HG02798 (cell line): ENCODE measurements around the gene FXYD2.
"Not testable (repeated sequence)": the region's sequence is repeated elsewhere in the genome, so short reads cannot be mapped to it uniquely, and the experiment has no call there.

Experiments used
- ATAC-seq: cut with Tn5 transposase; IDR thresholded peaks from one replicate; pipeline ENCODE4 v1.9.1; 2021; ENCODE audit warnings: mild to moderate bottlenecking; ENCODE audit not compliant: unreplicated experiment, poor library complexity

The FXYD2 gene

DNA sequence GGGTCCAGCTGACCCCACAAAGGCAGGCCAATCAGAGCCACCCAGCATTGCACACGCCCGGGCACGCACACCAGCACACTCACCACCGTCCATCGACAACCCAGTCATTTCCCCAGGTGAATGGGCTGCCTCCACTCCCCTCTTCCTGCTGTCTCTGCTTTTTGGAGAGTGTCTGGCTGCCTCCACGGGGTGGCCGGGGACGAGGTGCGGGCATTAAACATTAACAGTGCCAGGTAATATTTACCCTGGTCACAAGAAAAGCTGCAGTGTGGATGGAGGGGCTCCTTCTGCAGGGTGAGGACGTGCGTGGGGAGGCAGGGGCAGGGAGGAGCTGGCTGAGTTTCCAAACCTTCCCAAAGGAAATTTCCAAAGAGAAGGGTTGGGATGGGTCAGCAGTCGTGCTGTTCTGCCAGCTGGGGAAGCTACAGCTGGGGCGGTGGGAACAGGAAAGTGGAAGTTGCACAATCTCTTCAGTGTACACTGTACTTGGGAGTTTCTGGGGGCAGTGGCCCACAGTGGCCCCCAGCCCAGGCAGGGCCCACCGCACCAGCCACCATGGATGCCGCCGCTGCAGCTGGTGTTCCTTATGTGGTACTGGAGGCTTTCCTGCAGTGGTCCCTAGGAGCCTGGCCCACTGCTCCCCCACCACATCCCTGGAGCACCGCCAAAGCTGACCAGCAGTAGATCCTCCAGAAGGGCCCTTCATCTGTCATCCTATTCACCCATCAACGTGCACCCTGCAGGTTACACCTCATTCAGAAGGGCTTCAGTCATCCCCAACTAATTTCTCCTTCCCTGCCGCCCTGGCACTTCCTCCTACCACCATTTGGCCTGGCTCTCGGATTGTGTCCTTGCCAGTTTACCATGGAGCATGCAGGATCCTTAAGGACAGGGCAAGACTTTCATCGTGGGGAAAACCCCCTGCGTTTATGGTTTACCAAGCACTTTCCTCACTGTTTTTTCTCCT, at the start of gene FXYD2:
Gene FXYD2 (minus strand): TSS at position 174 of the 967 bp plus-strand sequence. CDS start 66 bp downstream, at position 108.
- ATAC-seq: no peak

DNA sequence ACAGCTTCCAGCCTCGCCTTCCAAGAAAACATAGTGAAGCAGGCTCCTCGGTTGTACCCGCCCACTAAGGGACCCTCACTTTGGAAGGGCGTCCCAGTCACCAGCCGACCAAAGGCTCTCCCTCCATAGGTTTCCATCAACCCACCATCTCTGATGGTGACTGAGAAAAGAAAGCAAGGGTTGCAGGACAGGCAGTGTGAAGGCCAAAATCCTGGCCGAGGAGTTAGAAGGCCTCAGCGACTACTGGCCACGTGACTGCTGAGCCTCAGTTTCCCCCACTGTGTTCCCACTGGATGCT, 49.2 kb upstream of the FXYD2 start:
- no peak for ATAC-seq

DNA sequence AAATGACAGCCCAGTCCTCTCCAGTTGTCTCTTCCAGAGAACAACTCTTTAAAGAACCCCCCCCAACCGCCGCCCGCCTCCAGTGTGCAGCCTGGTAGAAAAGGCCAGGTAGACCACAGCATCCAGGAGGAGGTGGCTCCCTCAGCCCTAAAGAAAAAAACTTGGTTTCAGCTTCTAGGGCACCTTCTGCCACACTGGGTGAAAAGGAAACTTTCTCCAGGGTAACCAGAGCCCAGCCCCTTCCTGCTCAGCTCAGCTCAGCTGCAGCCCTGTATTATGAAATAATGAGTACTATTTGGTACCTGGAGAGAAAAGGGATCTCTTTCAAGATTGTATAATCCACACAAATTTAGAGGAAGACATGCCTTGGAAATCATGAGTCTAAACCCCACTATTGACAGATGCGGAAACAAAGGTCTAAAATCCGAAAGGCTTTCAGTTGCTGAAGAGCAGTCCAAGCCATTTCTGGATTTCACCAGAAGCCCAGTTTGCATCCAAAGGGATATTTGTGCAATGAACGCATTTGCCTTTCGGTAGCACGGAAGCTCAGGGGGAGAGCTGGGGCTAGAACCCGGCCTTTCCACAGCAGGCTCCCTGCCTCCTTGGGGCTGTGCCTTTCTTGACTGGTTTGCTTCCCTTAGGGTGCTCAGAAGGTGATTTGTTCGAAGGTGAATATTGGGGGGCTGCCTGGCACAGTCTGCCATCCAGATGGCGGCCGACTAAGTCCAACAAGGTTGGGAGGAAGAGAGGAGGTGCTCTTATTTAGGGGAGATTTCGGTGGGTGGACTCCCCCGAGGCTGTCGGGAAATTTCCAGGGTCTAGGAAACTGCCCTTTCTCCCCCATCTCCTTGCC, 48.7 kb upstream of the FXYD2 start:
- no peak for ATAC-seq

DNA sequence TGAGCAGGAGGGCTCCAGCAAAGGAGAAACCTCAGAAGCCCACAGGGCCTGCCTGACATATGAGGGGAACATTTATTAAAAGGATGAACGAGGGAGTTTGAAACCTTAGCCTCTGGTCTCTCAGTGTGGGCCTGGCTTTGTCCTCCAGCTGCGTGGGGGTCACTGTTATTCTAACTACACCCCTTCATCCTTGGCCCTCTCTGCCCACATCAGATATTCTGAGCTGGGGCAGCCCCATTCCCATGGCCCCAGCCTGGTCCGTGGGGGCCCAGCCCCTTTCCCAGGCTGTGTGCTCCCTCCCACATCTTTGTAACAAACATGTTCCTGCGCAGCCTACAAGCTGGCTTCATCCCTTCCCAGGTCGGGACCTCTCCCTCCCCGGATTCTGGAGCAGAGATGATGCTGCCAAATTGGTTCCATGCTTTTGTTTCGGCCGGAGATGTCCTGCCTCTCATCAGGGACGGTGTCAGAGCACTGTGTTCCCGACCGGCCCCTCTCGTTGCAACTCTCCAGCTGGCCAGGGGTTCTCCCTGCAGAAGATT, 47.9 kb upstream of the FXYD2 start:
- ATAC-seq: no peak

DNA sequence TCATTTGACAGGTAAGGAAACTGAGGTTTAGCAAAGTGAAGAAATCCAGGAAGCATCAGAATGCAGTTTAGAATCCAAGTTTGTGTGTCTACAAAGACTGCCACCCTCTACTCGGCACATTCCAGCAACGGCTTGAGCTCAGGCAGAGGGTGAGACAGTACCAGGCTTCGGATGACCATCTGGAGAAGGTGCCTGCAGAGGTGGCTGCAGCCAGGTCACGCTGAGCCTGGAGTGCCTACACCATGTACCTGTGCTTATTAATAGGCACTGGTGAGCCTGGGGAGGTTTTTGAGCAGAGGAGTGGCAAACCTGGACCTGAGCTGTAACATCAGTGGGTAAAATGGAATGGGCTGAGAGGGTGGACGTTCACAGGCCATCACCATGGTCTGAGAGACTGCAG, 47.2 kb upstream of the FXYD2 start:
- ATAC-seq: no peak

- ATAC-seq: no peak
Observed at GRCh38 chr11:117871160-117871559, 46.6 kb upstream of the FXYD2 start.

DNA sequence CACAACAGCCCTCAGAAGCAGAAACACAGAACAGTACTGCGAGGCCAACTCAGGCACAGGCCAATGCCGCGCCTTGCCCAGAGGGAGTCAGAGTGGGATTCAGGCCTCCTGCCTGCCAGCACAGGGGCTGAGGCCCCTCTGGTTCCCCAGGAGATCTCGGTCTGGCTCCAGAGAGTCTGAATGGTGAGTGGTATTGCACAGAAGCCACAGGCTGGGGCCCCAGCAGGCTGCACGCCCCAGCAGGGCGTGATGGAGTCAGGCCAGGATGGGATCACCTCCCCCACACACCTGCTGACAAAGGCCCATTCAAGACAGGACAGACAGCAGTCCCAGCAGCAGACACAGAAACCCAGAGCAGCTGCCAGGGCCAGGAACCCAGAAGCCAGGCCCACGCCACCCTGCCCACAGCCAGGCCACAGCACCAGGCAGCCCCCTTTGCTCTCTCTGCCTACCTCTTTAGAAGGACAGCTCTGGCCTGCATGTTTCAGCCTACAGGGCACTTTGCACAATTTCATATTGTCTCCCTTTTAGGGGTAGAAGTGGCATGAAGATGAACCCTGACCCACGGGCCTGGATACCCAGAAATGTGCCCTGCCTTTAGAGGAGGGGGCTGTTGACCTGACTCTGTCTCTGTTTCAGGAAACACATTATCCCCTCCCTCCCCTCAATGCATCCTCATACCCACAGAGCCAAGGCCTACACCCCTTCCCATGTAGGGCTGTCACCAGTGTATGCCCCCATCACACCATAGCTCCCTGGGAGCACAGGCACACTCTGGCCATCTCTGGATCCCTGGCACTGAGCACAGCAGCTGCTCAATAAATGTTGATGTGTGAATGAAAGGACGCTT, 45.8 kb upstream of the FXYD2 start:
- no peak for ATAC-seq

GRCh38 chr11:117869604-117870003, 45.1 kb upstream of the FXYD2 start:
- no peak for ATAC-seq

GRCh38 chr11:117868815-117869561, 44.4 kb upstream of the FXYD2 start:
- ATAC-seq: no peak

DNA sequence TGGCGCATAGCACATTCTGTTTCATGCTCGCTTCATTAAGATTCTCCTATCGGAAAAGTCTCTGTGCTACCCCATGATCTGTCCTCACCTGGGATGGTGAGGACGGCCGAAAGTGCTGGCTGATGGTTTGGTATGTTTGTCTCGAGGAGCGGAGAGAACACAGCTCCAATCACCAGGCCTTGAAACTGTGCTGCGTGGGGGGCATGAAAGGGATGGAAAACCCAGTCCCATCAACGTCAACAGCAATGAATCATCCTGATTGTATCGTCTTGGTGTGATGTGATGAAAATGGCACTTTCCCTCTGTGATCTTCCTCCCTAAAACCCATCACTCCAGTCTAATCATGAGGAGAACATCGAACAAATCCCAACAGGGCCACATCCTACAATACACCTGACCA, 43.5 kb upstream of the FXYD2 start:
- ATAC-seq: no peak

GRCh38 chr11:117866526-117866925, 42.0 kb upstream of the FXYD2 start:
- no peak for ATAC-seq

DNA sequence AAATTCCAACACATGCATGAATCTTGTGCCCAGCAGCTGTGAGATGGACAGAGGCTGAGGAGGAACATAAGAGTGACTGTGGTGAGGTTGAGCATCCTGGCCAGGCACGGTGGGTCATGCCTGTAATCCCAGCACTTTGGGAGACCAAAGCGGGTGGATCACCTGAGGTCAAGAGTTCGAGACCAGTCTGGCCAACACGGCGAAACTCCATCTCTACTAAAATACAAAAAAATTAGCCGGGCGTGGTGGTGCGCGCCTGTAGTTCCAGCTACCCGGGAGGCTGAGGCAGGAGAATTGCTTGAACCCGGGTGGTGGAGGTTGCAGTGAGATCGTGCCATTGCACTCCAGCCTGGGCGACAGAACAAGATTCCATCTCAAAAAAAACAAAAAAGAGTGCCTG, 41.0 kb upstream of the FXYD2 start:
- ATAC-seq: not testable (repeated sequence)

DNA sequence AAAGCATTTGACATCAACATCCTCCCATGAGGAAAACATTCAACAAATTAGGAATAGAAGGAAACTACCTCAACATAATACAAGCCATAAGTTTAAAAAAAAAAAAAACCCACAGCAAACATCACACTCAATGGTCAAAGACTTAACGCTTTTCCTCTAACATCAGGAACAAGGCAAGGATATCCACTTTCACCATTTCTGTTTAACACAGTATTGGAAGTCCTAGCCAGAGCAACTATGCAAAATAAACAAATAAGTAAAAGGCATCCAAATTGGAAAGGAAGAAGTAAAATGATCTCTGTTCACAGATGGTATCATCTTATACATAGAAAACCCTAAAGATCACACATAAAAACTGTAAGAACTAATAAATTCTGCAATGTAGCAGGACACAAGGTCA, 38.8 kb upstream of the FXYD2 start:
- ATAC-seq: no peak

- ATAC-seq: no peak
Observed at GRCh38 chr11:117862753-117863152, 38.2 kb upstream of the FXYD2 start.

DNA sequence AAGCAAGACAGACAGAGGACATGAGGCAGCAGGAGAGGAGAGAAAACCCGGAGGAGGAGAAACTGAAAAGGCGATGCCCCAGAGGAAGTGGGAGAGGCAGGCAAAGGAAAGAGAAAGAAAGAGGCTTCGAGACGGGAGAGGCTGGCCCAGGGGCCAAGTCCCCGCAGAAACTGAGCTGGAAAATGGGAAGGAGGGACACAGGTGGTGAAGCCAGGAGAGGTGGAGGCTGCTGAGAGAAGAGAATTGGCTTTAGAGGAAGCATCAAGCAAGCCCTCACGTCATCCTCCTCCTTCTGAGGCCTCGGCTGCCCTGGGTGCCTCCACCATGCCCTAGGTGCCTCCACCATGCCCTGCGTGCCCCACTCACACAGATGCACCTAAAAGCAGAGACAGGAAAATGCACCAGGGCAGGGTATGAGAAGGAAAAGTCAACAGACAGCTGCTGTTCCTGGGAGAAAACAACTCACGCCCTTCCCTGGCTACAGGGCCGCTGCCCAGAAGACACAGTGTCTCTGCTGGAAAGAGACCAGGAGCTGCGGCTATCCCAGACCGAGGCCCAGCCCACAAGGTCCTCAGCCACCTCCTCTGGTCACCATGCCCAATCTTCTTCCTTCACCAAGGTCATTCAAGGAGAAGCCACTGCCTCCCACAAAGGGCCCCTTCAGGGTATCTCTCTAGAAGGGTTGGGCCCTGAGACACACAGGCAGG, 37.6 kb upstream of the FXYD2 start:
- ATAC-seq: no peak

DNA sequence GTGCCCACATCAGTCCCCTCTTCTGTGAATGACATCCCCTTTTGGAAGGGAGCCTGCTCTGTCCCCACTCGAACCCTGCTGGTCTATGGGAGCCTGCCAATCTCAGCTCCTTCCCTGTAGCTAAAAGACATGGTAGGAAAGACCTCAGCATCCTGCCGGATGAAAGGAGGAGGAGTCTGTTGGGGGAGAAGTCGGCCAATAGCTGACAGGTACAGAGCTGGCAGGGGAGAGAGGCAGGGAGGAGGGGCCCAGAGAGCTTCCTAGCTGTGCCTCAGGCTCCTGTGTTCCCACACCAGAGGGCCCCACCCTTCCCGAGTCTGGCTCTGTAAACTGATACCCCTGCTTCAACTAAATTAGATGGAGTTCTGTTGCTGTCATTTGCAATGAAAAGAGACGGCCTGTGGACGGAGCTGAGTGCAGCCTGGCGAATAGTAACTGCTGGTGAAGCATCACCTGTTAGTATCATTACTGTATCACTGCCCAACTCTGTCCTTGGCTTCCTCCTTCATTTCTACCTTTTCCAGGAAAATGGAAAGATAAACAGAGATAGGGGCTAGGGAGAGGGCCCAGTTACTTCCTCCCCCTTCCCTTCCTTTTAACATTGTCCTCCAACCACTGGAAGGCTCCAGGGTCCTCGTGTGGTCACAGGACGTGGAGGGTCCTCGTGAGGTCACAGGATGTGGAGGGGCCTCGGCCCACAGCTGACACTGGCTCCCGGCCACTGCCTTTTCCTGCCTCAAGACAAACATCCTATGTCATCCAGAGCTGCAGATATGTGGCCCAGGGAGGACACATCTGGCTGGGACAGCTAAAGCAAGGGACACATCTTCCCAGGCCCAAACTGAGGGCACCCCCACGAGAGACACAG, 36.8 kb upstream of the FXYD2 start:
- no peak for ATAC-seq

DNA sequence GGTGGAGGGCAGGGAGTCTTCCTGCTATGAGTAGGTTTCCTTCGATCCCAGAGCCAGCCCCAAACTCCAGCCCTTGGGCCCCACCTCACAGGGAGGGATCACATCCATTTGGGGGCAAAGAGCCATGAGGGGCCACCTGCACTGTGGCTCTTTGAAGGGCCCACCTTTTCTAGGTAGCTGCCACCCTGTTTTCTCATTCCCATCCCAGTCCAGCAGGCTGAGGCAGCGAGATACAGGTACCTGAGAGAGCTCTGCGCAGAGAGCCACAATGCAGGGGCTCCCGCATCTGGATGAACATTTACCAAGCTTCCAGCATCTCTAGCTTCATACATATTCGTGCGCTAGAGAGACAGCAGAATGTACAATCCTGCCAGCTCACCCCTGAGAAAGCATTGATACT, 35.6 kb upstream of the FXYD2 start:
- ATAC-seq: no peak

- no peak for ATAC-seq
Observed at GRCh38 chr11:117859488-117860112, 35.1 kb upstream of the FXYD2 start.
